B cell (primary cell): Measurements from ENCODE around the gene HMGA1. TPM values are rescaled to one million over a fixed set of nuclear protein-coding genes. Genes with fewer than 3 reads are reported as not detected.

Source experiments
- ATAC-seq: fragments of 200-7000 bp; cut with Tn5 transposase; one replicate; pipeline ENCODE4 v1.10.0; 2021; ENCODE audit warnings: low read depth, mild to moderate bottlenecking, moderate number of reproducible peaks, moderate library complexity
- CTCF ChIA-PET: fragments of 350-600 bp; sonication (Branson Sonifier 250); formaldehyde crosslinking; loops from one replicate; lab custom pipeline; 2021; ENCODE audit warnings: antibody characterized with exemption, inconsistent platforms; lab: Charles Lee
- POLR2A ChIA-PET: fragments of 350-600 bp; sonication (Branson Sonifier 250); formaldehyde crosslinking; loops from one replicate; lab custom pipeline; 2021; ENCODE audit warnings: antibody characterized with exemption; lab: Charles Lee
- DNase-seq: peaks from one replicate; pipeline ENCODE4 v3.0.0; 2013
- H2AFZ ChIP-seq: 2 replicates; pipeline ENCODE4 v1.6.1; 2012; ENCODE audit warnings: mild to moderate bottlenecking, low read depth, low read length; ENCODE audit not compliant: insufficient read depth, poor library complexity, severe bottlenecking
- H3K27ac ChIP-seq, 2 donors: 1 replicate in 1 of 2; 2 replicates in 1 of 2; pipeline ENCODE4 v1.5.1; 2012 to 2013; ENCODE audit warnings: low read length in 2 of 2, mild to moderate bottlenecking in 2 of 2, moderate library complexity in 1 of 2
- H3K27me3 ChIP-seq, 4 experiments: fragments of 200-600 bp in 1 of 4; sonication (generic) in 1 of 4; replicated peaks in 1 of 4; 1 replicate in 2 of 4; 2 replicates in 2 of 4; pipeline versions ENCODE4 v1.6.1 to v1.7.0; 2013 to 2016; ENCODE audit warnings: low read length in 3 of 4, mild to moderate bottlenecking in 2 of 4, mixed read lengths in 1 of 4, moderate library complexity in 1 of 4; ENCODE audit not compliant: insufficient read depth in 4 of 4, control insufficient read depth in 3 of 4; ENCODE audit errors: control extremely low read depth in 1 of 4
- H3K36me3 ChIP-seq, 2 experiments: replicated peaks in 1 of 2; 1 replicate in 1 of 2; 2 replicates in 1 of 2; pipeline versions ENCODE4 v1.6.1 to v1.7.1; 2013; ENCODE audit warnings: low read length in 1 of 2; ENCODE audit not compliant: insufficient read depth in 2 of 2, control insufficient read depth in 1 of 2; ENCODE audit errors: control extremely low read depth in 1 of 2, extremely low read depth in 1 of 2
- H3K4me1 ChIP-seq, 2 donors: fragments of 200-600 bp in 1 of 2; sonication (generic) in 1 of 2; 1 replicate in 1 of 2; 2 replicates in 1 of 2; pipeline versions ENCODE4 v1.5.1 to v1.6.1; 2013 to 2017; ENCODE audit warnings: low read length in 2 of 2; ENCODE audit not compliant: control insufficient read depth in 2 of 2, insufficient read depth in 2 of 2
- H3K4me2 ChIP-seq: replicated peaks from 2 replicates; pipeline ENCODE3; 2012; ENCODE audit warnings: mild to moderate bottlenecking, low read depth, low read length; ENCODE audit not compliant: poor library complexity, severe bottlenecking
- H3K4me3 ChIP-seq, 5 experiments: fragments of 200-600 bp in 1 of 5; sonication (generic) in 1 of 5; 1 replicate in 3 of 5; 2 replicates in 2 of 5; pipeline versions ENCODE4 v1.5.1 to v1.7.0; 2011 to 2016; ENCODE audit warnings: low read length in 4 of 5, mild to moderate bottlenecking in 4 of 5, low read depth in 2 of 5, control low read depth in 1 of 5, moderate library complexity in 1 of 5; ENCODE audit not compliant: insufficient read depth in 1 of 5; ENCODE audit errors: control extremely low read depth in 1 of 5, extremely low read depth in 1 of 5
- H3K79me2 ChIP-seq: fragments of 200-600 bp; sonication (generic); one replicate; pipeline ENCODE4 v1.6.0; 2016; ENCODE audit warnings: low read length; ENCODE audit not compliant: control insufficient read depth, insufficient read depth
- H3K9ac ChIP-seq: fragments of 200-600 bp; sonication (generic); 2 replicates; pipeline ENCODE4 v1.6.1; 2017; ENCODE audit warnings: mild to moderate bottlenecking, low read length, moderate library complexity
- H3K9me3 ChIP-seq, 3 donors: one replicate each; pipeline versions ENCODE4 v1.6.1 to v1.7.1; 2013; ENCODE audit warnings: low read length in 2 of 3; ENCODE audit not compliant: control insufficient read depth in 2 of 3, insufficient read depth in 1 of 3; ENCODE audit errors: control extremely low read depth in 1 of 3
- H4K20me1 ChIP-seq: 2 replicates; pipeline ENCODE4 v1.6.0; 2012; ENCODE audit warnings: mild to moderate bottlenecking, low read length; ENCODE audit not compliant: insufficient read depth, control insufficient read depth, poor library complexity, severe bottlenecking
- H3K27ac Mint-ChIP-seq: one replicate; pipeline ENCODE4 v1.8.0; 2021; ENCODE audit warnings: mixed read lengths
- H3K27me3 Mint-ChIP-seq: one replicate; pipeline ENCODE4 v1.8.0; 2021; ENCODE audit warnings: mixed read lengths
- H3K4me1 Mint-ChIP-seq: one replicate; pipeline ENCODE4 v1.8.0; 2021; ENCODE audit warnings: mixed read lengths
- H3K4me3 Mint-ChIP-seq: one replicate; pipeline ENCODE4 v1.8.0; 2021; ENCODE audit warnings: mixed read lengths
- H3K9me3 Mint-ChIP-seq: one replicate; pipeline ENCODE4 v1.8.0; 2022; ENCODE audit warnings: mixed read lengths; ENCODE audit not compliant: insufficient read depth
- EZH2 ChIP-seq: IDR thresholded peaks from 2 replicates; pipeline ENCODE4 v1.6.1; 2012; ENCODE audit warnings: borderline replicate concordance, low read depth, mild to moderate bottlenecking, moderate library complexity, low read length; ENCODE audit not compliant: insufficient read depth, poor library complexity, severe bottlenecking
- WGBS: methylation state at CpG from one replicate; pipeline ENCODE4 v1.1.5; 2013; ENCODE audit warnings: missing lambda C conversion rate; ENCODE audit not compliant: insufficient coverage; 5-methylcytosine and 5-hydroxymethylcytosine counted together
- intact Hi-C: fragments of 100-400 bp; cut with micrococcal nuclease; formaldehyde crosslinking; loops from one replicate; pipeline ENCODE4 v1.10.0; 2022
- polyA plus RNA-seq: library from polyadenylated mRNA; depleted of rRNA; stranded (reverse); fragments of >200 nt; gene quantifications from 2 replicates; pipeline ENCODE4 v1.2.3, GENCODE V29; 2012
- total RNA-seq, 2 donors: library from RNA; stranded (reverse); fragments of 120-200 nt in 1 of 2; gene quantifications; 1 replicate in 1 of 2; 2 replicates in 1 of 2; pipeline versions ENCODE4 v1.2.3 to v1.2.4, GENCODE V29; 2013 to 2022
- TF ChIP-seq, protein P1 (sequence below): fragments of 200-600 bp; IDR thresholded peaks from one replicate; pipeline ENCODE4 v1.8.0; 2022; ENCODE audit warnings: antibody characterized with exemption, mild to moderate bottlenecking

Gene HMGA1
- total and polyA plus RNA-seq, 2 donors (not counting 1 experiment from before 2014, with no cell fraction given), result 59.6 to 66.4 TPM

DNA sequence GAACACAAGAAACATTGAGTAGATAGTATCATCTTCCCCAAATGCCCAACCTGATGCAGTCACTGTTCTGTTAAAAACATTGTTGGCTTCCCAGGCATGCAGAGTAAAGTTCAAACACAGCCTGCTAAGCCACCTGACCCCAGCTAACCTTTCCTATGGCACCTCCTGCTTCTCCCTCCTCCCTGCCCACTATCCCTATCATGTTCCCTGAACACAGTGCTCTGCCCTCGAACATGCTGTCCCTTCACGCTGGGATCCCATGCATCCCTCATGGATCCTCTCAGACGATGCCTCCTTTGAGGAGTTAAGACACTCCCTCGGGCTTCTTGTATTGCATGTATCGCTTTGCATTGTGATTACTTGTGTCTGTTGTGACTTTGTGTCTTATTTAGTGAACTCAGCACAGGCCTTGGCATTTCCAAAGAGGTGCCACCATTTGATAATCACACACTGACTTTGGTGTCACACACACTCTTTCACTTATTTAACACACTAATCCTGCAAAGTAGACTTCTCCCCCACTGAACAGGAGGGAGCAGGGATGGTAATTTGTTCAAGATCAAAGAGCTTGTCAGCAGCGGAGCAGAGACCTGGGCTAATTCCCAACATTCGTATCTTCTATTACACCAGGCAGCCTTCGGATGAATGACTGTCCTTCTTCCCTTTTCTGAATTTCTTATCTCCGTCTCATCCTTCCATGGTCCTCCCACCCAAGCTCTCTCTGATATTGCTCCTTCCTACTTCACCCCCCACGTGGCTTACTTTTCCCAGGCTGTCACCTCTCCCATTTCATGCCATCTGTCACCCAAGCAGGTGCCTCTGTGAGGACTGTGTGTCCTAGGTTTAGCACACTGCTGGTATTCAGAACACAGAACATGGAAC, 40.4 kb downstream of the HMGA1 start:
- TF ChIP-seq, protein P1, sequence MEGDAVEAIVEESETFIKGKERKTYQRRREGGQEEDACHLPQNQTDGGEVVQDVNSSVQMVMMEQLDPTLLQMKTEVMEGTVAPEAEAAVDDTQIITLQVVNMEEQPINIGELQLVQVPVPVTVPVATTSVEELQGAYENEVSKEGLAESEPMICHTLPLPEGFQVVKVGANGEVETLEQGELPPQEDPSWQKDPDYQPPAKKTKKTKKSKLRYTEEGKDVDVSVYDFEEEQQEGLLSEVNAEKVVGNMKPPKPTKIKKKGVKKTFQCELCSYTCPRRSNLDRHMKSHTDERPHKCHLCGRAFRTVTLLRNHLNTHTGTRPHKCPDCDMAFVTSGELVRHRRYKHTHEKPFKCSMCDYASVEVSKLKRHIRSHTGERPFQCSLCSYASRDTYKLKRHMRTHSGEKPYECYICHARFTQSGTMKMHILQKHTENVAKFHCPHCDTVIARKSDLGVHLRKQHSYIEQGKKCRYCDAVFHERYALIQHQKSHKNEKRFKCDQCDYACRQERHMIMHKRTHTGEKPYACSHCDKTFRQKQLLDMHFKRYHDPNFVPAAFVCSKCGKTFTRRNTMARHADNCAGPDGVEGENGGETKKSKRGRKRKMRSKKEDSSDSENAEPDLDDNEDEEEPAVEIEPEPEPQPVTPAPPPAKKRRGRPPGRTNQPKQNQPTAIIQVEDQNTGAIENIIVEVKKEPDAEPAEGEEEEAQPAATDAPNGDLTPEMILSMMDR, result no peak
- no peak for TF ChIP-seq EZH2
- Histone ChIP-seq H3K4me1 (peaks cover 11 to 22% of the 10 kb centered on the region in 2 donors), H3K9me3 (no peaks in the 10 kb centered on the region), H2AFZ (no peak overlapping the region), H3K9ac (no peak overlapping the region), H4K20me1 (no peaks in the 10 kb centered on the region), H3K27me3 (no peaks in the 10 kb centered on the region), H3K4me3 (no peak overlapping the region), H3K4me2 (no peak overlapping the region), H3K79me2 (no peaks in the 10 kb centered on the region), H3K27ac (no peak overlapping the region), H3K36me3 (peaks cover 3 to 9% of the 10 kb centered on the region in 2 experiments)
- ATAC-seq (no peak), DNase-seq (no peak)
- Mint-ChIP-seq H3K27ac (peak overlapping the region; percentile 4), H3K4me1 (peaks cover 34% of the 10 kb centered on the region), H3K27me3 (no peaks in the 10 kb centered on the region), H3K4me3 (no peak overlapping the region), H3K9me3 (no peaks in the 10 kb centered on the region)
- intact Hi-C loops, result no loop called here
- POLR2A ChIA-PET, result no interaction called here
- CTCF ChIA-PET, result interaction anchor here (1.5 kb wide), 1 partner anchor 28 kb away, joined by 3 read pairs; no protein-coding TSS in a partner anchor
- 93% methylated on average over 7 of the region's 10 CpGs for WGBS

DNA sequence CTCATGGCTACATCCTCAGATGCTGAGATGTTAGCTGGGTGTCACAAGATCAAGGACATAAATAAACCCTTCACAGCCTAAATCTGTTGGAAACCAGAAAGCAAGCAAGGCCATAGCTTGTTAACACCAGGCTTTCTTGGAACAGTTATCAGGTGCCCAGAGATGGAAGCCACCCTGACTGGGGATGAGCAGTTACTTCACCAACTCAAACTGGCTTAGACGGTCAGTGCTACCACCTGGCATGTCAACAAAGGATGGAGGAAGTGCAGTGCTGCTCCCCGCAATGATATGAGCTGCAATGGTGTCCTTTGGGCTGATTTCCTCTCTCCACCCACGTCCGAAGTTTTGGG, 41.1 kb downstream of the HMGA1 start:
- peaks cover 5 to 9% of the 10 kb centered on the region in 2 experiments for H3K36me3 ChIP-seq
- no peaks in the 10 kb centered on the region for H3K27me3 Mint-ChIP-seq
- no peak overlapping the region for H3K27ac ChIP-seq
- peaks cover 11 to 17% of the 10 kb centered on the region in 2 donors for H3K4me1 ChIP-seq
- H4K20me1 ChIP-seq, result no peaks in the 10 kb centered on the region
- ChIA-PET CTCF (interaction anchor here (1.5 kb wide), 1 partner anchor 28 kb away, joined by 3 read pairs; no protein-coding TSS in a partner anchor), POLR2A (no interaction called here)
- peaks cover 28% of the 10 kb centered on the region for H3K4me1 Mint-ChIP-seq
- H3K27me3 ChIP-seq, result no peaks in the 10 kb centered on the region
- peak overlapping the region; percentile 16 for H3K27ac Mint-ChIP-seq
- H2AFZ ChIP-seq, result no peak overlapping the region
- H3K9me3 ChIP-seq, result no peaks in the 10 kb centered on the region
- intact Hi-C loops, result no loop called here
- H3K4me3 ChIP-seq, result no peak overlapping the region
- no peak overlapping the region for H3K4me2 ChIP-seq
- no peak overlapping the region for H3K9ac ChIP-seq
- H3K9me3 Mint-ChIP-seq, result no peaks in the 10 kb centered on the region
- WGBS, result 95% methylated on average over 4 of the region's 4 CpGs
- ATAC-seq (no peak), DNase-seq (no peak)
- H3K4me3 Mint-ChIP-seq, result no peak overlapping the region
- no peaks in the 10 kb centered on the region for H3K79me2 ChIP-seq
- TF ChIP-seq, protein P1, result no peak
- no peak for TF ChIP-seq EZH2
